Subcutaneous adipose tissue (tissue), 4 donors: ENCODE data around the gene CLCA4. TPM values are rescaled to one million over a fixed set of nuclear protein-coding genes. Genes with fewer than 3 reads are reported as not detected.

ENCODE experiments used
- total RNA-seq, 4 donors: library from RNA; depleted of rRNA; stranded (reverse); fragments of >200 nt; gene quantifications; one replicate each; pipeline ENCODE4 v1.1.0, GENCODE V29; 2016
- TF ChIP-seq, protein P1 (sequence below): fragments of 450-650 bp; IDR thresholded peaks from one replicate; pipeline ENCODE4 v1.5.1; 2016; ENCODE audit warnings: low read depth, mild to moderate bottlenecking, control low read depth, antibody characterized with exemption, moderate library complexity

Gene CLCA4
- total RNA-seq, 4 donors from 2014 or later: 0.65 TPM; not detected in 3

DNA sequence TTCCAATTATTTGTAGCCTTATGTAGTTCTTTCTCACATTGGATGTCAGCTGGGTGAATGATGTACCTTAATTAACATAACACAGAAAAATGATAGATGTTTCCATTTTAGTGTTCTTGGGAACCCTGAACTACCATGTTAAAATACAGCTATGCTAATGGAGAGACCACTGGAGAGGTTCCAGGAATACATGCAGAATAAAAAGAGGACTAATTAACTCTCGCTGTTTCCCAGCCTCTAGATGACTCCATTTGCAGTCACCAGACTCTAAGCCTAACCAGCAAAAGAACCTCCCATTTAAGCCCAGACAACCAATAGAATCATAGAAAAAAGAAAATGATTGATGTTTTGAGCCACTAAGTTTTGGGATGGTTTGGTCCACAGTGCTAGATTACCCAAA, 36.2 kb downstream of the CLCA4 start:
- TF ChIP-seq, protein P1, sequence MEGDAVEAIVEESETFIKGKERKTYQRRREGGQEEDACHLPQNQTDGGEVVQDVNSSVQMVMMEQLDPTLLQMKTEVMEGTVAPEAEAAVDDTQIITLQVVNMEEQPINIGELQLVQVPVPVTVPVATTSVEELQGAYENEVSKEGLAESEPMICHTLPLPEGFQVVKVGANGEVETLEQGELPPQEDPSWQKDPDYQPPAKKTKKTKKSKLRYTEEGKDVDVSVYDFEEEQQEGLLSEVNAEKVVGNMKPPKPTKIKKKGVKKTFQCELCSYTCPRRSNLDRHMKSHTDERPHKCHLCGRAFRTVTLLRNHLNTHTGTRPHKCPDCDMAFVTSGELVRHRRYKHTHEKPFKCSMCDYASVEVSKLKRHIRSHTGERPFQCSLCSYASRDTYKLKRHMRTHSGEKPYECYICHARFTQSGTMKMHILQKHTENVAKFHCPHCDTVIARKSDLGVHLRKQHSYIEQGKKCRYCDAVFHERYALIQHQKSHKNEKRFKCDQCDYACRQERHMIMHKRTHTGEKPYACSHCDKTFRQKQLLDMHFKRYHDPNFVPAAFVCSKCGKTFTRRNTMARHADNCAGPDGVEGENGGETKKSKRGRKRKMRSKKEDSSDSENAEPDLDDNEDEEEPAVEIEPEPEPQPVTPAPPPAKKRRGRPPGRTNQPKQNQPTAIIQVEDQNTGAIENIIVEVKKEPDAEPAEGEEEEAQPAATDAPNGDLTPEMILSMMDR: no peak

DNA sequence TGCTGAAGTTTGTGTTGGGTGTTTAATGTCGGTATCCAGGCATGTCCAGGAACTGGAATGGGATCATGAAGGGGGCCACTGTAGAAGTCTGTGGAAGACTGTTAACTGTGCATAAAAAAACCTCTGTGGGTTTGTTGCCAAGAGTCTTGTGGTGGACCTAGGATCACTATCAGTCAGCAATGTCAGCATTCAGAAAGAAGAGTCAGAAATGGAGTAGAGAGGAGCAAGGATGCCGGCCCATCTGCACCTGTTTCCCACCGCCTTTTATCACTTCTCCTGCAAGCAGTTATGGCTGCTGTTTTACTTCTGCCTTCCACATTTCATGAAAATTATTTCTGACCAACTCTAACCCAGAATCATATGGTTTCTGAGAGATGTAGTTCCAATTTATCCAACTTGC, 36.7 kb downstream of the CLCA4 start:
- TF ChIP-seq, protein P1: no peak

DNA sequence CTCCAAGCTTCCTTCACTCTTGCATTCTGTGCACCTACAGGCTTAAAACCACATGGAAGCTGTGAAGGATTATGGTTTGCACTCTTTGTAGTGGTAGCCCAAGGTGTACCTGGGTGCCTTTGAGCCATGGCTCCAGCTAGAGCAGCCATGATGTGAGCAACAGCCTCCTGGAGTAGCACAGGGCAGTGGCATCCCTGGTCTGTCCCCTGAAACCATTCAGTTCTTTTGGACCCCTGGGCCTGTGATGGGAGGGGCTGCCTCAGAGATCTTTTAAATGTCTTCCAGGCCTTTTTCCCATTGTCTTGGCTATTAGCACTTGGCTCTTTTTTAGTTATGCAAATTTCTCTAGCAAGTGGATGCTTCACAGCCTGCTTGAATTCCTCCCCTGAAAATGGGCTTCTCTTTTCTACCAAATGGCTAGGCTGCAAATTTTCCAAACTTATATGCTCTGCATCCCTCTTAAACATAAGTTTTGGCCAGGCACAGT, 47.4 kb downstream of the CLCA4 start:
- TF ChIP-seq, protein P1: no peak

DNA sequence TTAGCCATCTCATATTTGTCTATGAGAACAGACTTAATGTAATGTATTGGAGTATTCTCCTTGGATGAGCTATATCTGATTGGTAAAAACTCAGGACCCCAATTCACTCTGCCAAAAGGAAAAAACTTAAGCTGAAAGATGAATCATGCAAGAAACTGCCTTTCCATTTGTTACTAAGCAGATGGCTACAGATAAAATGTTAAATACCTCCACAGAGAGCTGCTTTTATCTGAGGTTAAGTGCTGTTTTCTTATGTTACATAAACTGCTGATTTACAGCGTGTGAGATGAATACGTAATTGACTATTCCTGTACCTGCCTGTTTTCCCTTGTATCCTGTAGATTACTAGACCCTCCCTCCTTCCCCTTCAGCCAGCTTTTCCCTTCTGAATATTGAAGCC, 49.3 kb downstream of the CLCA4 start:
- TF ChIP-seq, protein P1: no peak

DNA sequence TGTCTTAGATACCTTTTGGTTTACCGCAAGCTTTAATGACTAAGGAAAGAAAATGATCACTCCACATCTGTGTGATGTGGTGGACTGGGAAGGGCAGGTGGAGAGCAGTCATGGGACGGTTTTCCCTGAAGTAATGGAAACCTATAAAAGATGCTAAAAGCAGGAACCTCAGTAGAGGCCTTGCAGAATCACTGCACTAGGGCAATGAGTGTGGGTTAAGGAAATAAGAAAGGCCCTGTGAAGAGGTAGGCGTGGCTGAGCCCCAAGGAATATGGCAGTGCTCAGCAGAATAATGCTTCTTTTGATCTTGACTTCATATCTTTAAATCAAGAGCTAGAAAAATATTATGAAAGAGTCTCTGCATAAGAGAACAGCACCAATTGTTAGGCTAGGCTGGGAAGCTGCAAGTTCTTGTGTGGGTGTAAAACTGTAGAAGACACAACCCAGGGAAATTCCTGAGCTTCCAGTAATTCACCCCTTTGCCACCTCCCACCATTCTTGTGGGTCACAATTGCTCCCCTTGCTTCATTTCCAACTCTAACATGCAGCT, 49.9 kb downstream of the CLCA4 start:
- TF ChIP-seq, protein P1: no peak

DNA sequence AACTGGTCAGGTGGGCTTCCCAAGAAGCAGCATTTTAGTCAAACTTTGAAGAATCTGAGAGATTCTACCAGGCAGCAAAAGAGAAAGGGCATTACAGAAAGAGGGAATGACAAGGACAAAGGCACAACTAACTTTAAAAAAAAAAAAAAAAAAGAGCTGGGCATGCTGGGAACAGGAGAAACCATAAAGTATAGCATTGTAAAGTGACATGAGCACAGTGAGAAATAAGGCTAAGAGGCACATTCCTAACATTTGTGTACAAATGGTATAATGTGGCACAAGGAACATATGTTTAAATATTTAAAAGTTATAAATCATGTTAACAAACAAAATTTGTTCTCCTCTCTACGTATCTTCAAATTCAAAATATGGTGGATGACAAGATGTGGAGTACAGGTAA, 69.6 kb downstream of the CLCA4 start:
- TF ChIP-seq, protein P1: no peak

DNA sequence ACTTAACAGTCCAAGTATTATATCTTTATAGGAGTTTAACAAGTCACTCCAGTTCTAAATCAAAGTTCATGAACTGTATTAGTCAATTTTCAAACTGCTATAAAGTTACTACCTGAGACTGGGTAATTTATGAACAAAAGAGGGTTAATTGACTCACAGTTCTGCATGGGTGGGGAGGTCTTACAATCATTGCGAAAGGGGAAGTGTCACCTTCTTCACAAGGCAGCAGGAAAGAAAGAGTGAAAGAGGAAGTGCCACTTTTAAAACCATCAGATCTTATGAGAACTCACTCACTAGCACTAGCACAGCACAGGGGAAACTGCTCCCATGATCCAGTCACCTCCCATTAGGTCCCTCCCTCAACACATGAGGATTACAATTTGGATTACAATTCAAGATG, 70.0 kb downstream of the CLCA4 start:
- TF ChIP-seq, protein P1: no peak
